Mesothelial cell of epicardium (in vitro differentiated cells): ENCODE data around the gene LIN37. TPM values are rescaled to one million over a fixed set of nuclear protein-coding genes. Genes with fewer than 3 reads are reported as not detected.

Experiments
- DNase-seq, 2 experiments: peaks; one replicate each; pipeline ENCODE4 v3.0.0; 2021; ENCODE audit warnings: low spot score in 2 of 2; ENCODE audit not compliant: unreplicated experiment in 2 of 2
- H3K27ac Mint-ChIP-seq: 2 replicates; pipeline ENCODE4 v1.8.0; 2021; ENCODE audit warnings: mixed read lengths
- H3K27me3 Mint-ChIP-seq: 2 replicates; pipeline ENCODE4 v1.8.0; 2021; ENCODE audit warnings: low read depth, mixed read lengths
- H3K36me3 Mint-ChIP-seq: 2 replicates; pipeline ENCODE4 v1.8.0; 2021; ENCODE audit warnings: mixed read lengths
- H3K4me1 Mint-ChIP-seq: 2 replicates; pipeline ENCODE4 v1.8.0; 2021; ENCODE audit warnings: mixed read lengths
- H3K4me3 Mint-ChIP-seq: 2 replicates; pipeline ENCODE4 v1.8.0; 2021; ENCODE audit warnings: mild to moderate bottlenecking, moderate library complexity, mixed read lengths
- H3K9me3 Mint-ChIP-seq: 2 replicates; pipeline ENCODE4 v1.8.0; 2021; ENCODE audit warnings: mixed read lengths
- CTCF ChIP-seq: fragments of 200-600 bp; sonication (generic); IDR thresholded peaks from one replicate; pipeline ENCODE4 v1.5.0; 2021; ENCODE audit warnings: antibody characterized with exemption; ENCODE audit not compliant: unreplicated experiment
- total RNA-seq: library from RNA; stranded (reverse); gene quantifications from 3 replicates; pipeline ENCODE4 v1.2.1, GENCODE V29; 2021

LIN37 gene
- total RNA-seq, 1 donor from 2014 or later: 12.0 TPM

GRCh38 chr19:35744430-35745327 lies 3.7 kb upstream of the LIN37 start:
- Mint-ChIP-seq H3K4me3 (peak overlapping the region; percentile 99), H3K27ac (peak overlapping the region; percentile 100), H3K9me3 (no peaks in the 10 kb centered on the region), H3K36me3 (peaks cover 4% of the 10 kb centered on the region), H3K27me3 (no peaks in the 10 kb centered on the region), H3K4me1 (peaks cover 41% of the 10 kb centered on the region)
- peak; percentile 82 to 92 for DNase-seq
- peak; percentile 36 for TF ChIP-seq CTCF

- Mint-ChIP-seq H3K4me3 (peak within 1 kb of the TSS; percentile 99), H3K9me3 (no peaks in the 10 kb centered on the region), H3K4me1 (peaks cover 48% of the 10 kb centered on the region), H3K27me3 (no peaks in the 10 kb centered on the region), H3K36me3 (peaks cover 4% of the 10 kb centered on the region), H3K27ac (peak within 1 kb of the TSS; percentile 100)
- no peak for TF ChIP-seq CTCF
- DNase-seq: peak; percentile 94 to 96
Observed at GRCh38 chr19:35745328-35746086, 2.9 kb upstream of the LIN37 start, which contains the start of the genes PSENEN and U2AF1L4. Gene PSENEN (plus strand): TSS chr19:35745651. CDS start chr19:35745931, 280 bp downstream. Gene U2AF1L4 (minus strand): TSS chr19:35745418. CDS start chr19:35745391, 27 bp downstream.

GRCh38 chr19:35746087-35746462 lies 2.3 kb upstream of the LIN37 start:
- Mint-ChIP-seq H3K4me1 (peaks cover 43% of the 10 kb centered on the region), H3K9me3 (no peaks in the 10 kb centered on the region), H3K36me3 (peaks cover 4% of the 10 kb centered on the region), H3K4me3 (peak overlapping the region; percentile 99), H3K27me3 (no peaks in the 10 kb centered on the region), H3K27ac (peak overlapping the region; percentile 100)
- no peak for DNase-seq
- no peak for TF ChIP-seq CTCF

GRCh38 chr19:35746531-35746930 lies 1.8 kb upstream of the LIN37 start:
- Mint-ChIP-seq H3K36me3 (peaks cover 4% of the 10 kb centered on the region), H3K27me3 (no peaks in the 10 kb centered on the region), H3K4me3 (peak overlapping the region; percentile 99), H3K27ac (peak overlapping the region; percentile 100), H3K4me1 (peaks cover 43% of the 10 kb centered on the region), H3K9me3 (no peaks in the 10 kb centered on the region)
- no peak for TF ChIP-seq CTCF
- no peak for DNase-seq

GRCh38 chr19:35750167-35750566 lies 1.8 kb downstream of the LIN37 start:
- Mint-ChIP-seq H3K36me3 (peaks cover 4% of the 10 kb centered on the region), H3K27ac (peak overlapping the region; percentile 83), H3K9me3 (no peaks in the 10 kb centered on the region), H3K4me1 (peaks cover 38% of the 10 kb centered on the region), H3K4me3 (peak overlapping the region; percentile 57), H3K27me3 (peaks cover 3% of the 10 kb centered on the region)
- no peak for TF ChIP-seq CTCF
- no peak for DNase-seq
